Tibial nerve (tissue), 4 donors: ENCODE data around the gene ZNF44.

Source experiments
- EP300 ChIP-seq, 2 donors: sonication (generic); formaldehyde crosslinking; IDR thresholded peaks; one replicate each; pipeline ENCODE4 v1.6.1; 2017; ENCODE audit warnings: antibody characterized with exemption in 2 of 2, mild to moderate bottlenecking in 1 of 2
- POLR2A ChIP-seq, 2 donors: fragments of 450-650 bp; IDR thresholded peaks; one replicate each; pipeline ENCODE4 v1.6.1; 2017; ENCODE audit warnings: antibody characterized with exemption in 2 of 2, mild to moderate bottlenecking in 2 of 2, moderate library complexity in 2 of 2
- TF ChIP-seq, protein P1 (sequence below), 5 experiments: fragments of 200-600 bp in 3 of 5; fragments of 450-650 bp in 2 of 5; sonication (generic) in 3 of 5; IDR thresholded peaks; one replicate each; pipeline ENCODE4 v1.5.1; 2016 to 2019; ENCODE audit warnings: antibody characterized with exemption in 5 of 5, mild to moderate bottlenecking in 3 of 5, moderate library complexity in 2 of 5

DNA sequence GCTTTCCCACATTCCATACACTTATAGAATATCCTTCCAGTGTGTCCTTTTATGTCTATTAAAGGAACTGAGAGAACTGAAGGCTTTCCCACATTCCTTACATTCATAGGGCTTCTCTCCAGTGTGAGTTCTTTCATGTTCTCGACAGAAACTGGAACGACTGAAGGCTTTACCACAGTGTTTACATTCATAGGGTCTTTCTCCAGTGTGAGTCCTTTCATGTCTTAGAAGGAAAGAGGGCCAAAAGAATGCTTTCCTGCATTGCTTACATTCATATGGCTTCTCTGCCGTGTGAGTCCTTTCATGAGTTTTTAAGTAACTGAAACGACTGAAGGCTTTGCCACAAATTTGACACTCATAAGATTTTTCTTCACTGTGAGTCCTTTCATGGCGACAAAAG is 22.3 kb downstream of the ZNF44 start:
- TF ChIP-seq, protein P1, sequence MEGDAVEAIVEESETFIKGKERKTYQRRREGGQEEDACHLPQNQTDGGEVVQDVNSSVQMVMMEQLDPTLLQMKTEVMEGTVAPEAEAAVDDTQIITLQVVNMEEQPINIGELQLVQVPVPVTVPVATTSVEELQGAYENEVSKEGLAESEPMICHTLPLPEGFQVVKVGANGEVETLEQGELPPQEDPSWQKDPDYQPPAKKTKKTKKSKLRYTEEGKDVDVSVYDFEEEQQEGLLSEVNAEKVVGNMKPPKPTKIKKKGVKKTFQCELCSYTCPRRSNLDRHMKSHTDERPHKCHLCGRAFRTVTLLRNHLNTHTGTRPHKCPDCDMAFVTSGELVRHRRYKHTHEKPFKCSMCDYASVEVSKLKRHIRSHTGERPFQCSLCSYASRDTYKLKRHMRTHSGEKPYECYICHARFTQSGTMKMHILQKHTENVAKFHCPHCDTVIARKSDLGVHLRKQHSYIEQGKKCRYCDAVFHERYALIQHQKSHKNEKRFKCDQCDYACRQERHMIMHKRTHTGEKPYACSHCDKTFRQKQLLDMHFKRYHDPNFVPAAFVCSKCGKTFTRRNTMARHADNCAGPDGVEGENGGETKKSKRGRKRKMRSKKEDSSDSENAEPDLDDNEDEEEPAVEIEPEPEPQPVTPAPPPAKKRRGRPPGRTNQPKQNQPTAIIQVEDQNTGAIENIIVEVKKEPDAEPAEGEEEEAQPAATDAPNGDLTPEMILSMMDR (IDR thresholded peaks at IDR 0.05): no peak
- no peak for TF ChIP-seq EP300 (IDR thresholded peaks at IDR 0.05)
- TF ChIP-seq POLR2A (IDR thresholded peaks at IDR 0.05): no peak
